H9 (cell line): Measurements from ENCODE around the gene PROKR1. TPM values are rescaled to one million over a fixed set of nuclear protein-coding genes. Genes with fewer than 3 reads are reported as not detected.

ENCODE experiments used
- DNase-seq: peaks from one replicate; pipeline ENCODE4 v3.0.0-alpha.2; 2017
- H2AFZ ChIP-seq: one replicate; pipeline ENCODE4 v1.6.1; 2013; ENCODE audit warnings: mild to moderate bottlenecking, low read length, control low read depth, moderate library complexity
- H2AK5ac ChIP-seq: 2 replicates; pipeline ENCODE4 v1.6.1; 2013; ENCODE audit warnings: low read length, control low read depth, mixed read lengths; ENCODE audit not compliant: insufficient read length
- H2BK120ac ChIP-seq: one replicate; pipeline ENCODE4 v1.6.1; 2013; ENCODE audit warnings: low read depth, mild to moderate bottlenecking, low read length, control low read depth, inconsistent platforms; ENCODE audit not compliant: poor library complexity, severe bottlenecking
- H2BK12ac ChIP-seq: 2 replicates; pipeline ENCODE4 v1.6.1; 2013; ENCODE audit warnings: low read length, control low read depth, mixed read lengths, low read depth; ENCODE audit not compliant: insufficient read length
- H2BK15ac ChIP-seq: 2 replicates; pipeline ENCODE4 v1.6.1; 2013; ENCODE audit warnings: low read depth, low read length, control low read depth
- H2BK20ac ChIP-seq: one replicate; pipeline ENCODE4 v1.6.1; 2013; ENCODE audit warnings: low read depth, mild to moderate bottlenecking, low read length, control low read depth, inconsistent platforms; ENCODE audit not compliant: poor library complexity, severe bottlenecking
- H2BK5ac ChIP-seq: 2 replicates; pipeline ENCODE4 v1.6.1; 2013; ENCODE audit warnings: low read length, control low read depth, mixed read lengths; ENCODE audit not compliant: insufficient read length
- H3K14ac ChIP-seq: 2 replicates; pipeline ENCODE4 v1.6.1; 2013; ENCODE audit warnings: low read length, control low read depth; ENCODE audit not compliant: insufficient read depth
- H3K18ac ChIP-seq: 2 replicates; pipeline ENCODE4 v1.6.1; 2013; ENCODE audit warnings: low read depth, mild to moderate bottlenecking, mixed read lengths, low read length, control low read depth; ENCODE audit not compliant: insufficient read length
- H3K23ac ChIP-seq: 2 replicates; pipeline ENCODE4 v1.6.1; 2013; ENCODE audit warnings: low read length, control low read depth, mixed read lengths, low read depth; ENCODE audit not compliant: insufficient read length
- H3K23me2 ChIP-seq: 2 replicates; pipeline ENCODE4 v1.6.1; 2013; ENCODE audit warnings: low read depth, mild to moderate bottlenecking, mixed read lengths, low read length, control low read depth; ENCODE audit not compliant: insufficient read length, poor library complexity, severe bottlenecking
- H3K27ac ChIP-seq: 2 replicates; pipeline ENCODE4 v1.5.1; 2013; ENCODE audit warnings: low read length, control low read depth, mixed read lengths, low read depth; ENCODE audit not compliant: insufficient read length
- H3K27me3 ChIP-seq: 2 replicates; pipeline ENCODE4 v1.6.1; 2013; ENCODE audit warnings: low read length, control low read depth, inconsistent platforms; ENCODE audit not compliant: insufficient read depth
- H3K4ac ChIP-seq: 2 replicates; pipeline ENCODE4 v1.6.1; 2013; ENCODE audit warnings: low read depth, mild to moderate bottlenecking, control low read depth, inconsistent platforms, low read length, moderate library complexity
- H3K4me1 ChIP-seq: 2 replicates; pipeline ENCODE4 v1.6.1; 2013; ENCODE audit warnings: low read length, control low read depth, inconsistent platforms; ENCODE audit not compliant: insufficient read depth
- H3K4me2 ChIP-seq: 2 replicates; pipeline ENCODE4 v1.6.1; 2013; ENCODE audit warnings: low read length, control low read depth, mixed read lengths; ENCODE audit not compliant: insufficient read length, insufficient read depth
- H3K56ac ChIP-seq: 2 replicates; pipeline ENCODE4 v1.6.1; 2013; ENCODE audit warnings: low read depth, mild to moderate bottlenecking, mixed read lengths, low read length, control low read depth; ENCODE audit not compliant: insufficient read length
- H3K79me1 ChIP-seq: 2 replicates; pipeline ENCODE4 v1.6.1; 2013; ENCODE audit warnings: low read depth, mild to moderate bottlenecking, moderate library complexity, low read length, control low read depth, inconsistent platforms; ENCODE audit not compliant: insufficient read depth, poor library complexity, severe bottlenecking
- H3K79me2 ChIP-seq: 2 replicates; pipeline ENCODE4 v1.6.1; 2013; ENCODE audit warnings: low read length, control low read depth, inconsistent platforms; ENCODE audit not compliant: insufficient read depth
- H3K9ac ChIP-seq: 2 replicates; pipeline ENCODE4 v1.6.1; 2013; ENCODE audit warnings: low read length, control low read depth, mixed read lengths; ENCODE audit not compliant: insufficient read length; ENCODE audit errors: extremely low read depth
- H3K9me3 ChIP-seq: one replicate; pipeline ENCODE4 v1.6.1; 2013; ENCODE audit warnings: low read depth, low read length, inconsistent platforms; ENCODE audit not compliant: control insufficient read depth
- H3T11ph ChIP-seq: one replicate; pipeline ENCODE4 v1.6.1; 2013; ENCODE audit warnings: mild to moderate bottlenecking, low read length, control low read depth, inconsistent platforms
- H4K20me1 ChIP-seq: one replicate; pipeline ENCODE4 v1.6.1; 2013; ENCODE audit not compliant: control insufficient read depth, insufficient read length, insufficient read depth
- H4K5ac ChIP-seq: 2 replicates; pipeline ENCODE4 v1.6.1; 2013; ENCODE audit warnings: low read depth, mild to moderate bottlenecking, mixed read lengths, low read length, control low read depth; ENCODE audit not compliant: insufficient read length
- H4K8ac ChIP-seq: replicated peaks from 2 replicates; pipeline ENCODE4 v1.6.1; 2013; ENCODE audit warnings: low read length, control low read depth, mixed read lengths, low read depth; ENCODE audit not compliant: insufficient read length
- H4K91ac ChIP-seq: 2 replicates; pipeline ENCODE4 v1.6.1; 2013; ENCODE audit warnings: low read depth, mild to moderate bottlenecking, moderate library complexity, mixed read lengths, low read length, control low read depth; ENCODE audit not compliant: insufficient read length
- H3K27ac Mint-ChIP-seq, 3 experiments: 2 replicates in 2 of 3; 3 replicates in 1 of 3; pipeline ENCODE4 v1.8.0; 2020 to 2021; ENCODE audit warnings: mixed read lengths in 3 of 3, mild to moderate bottlenecking in 1 of 3, moderate library complexity in 1 of 3
- H3K27me3 Mint-ChIP-seq: 2 replicates; pipeline ENCODE4 v1.8.0; 2021; ENCODE audit warnings: low read depth, mild to moderate bottlenecking, moderate library complexity, mixed read lengths
- H3K36me3 Mint-ChIP-seq, 3 experiments: 2 replicates in 2 of 3; 3 replicates in 1 of 3; pipeline ENCODE4 v1.8.0; 2020 to 2021; ENCODE audit warnings: low read depth in 3 of 3, mixed read lengths in 3 of 3; ENCODE audit not compliant: insufficient read depth in 1 of 3
- H3K4me1 Mint-ChIP-seq, 2 experiments: 2 replicates each; pipeline ENCODE4 v1.8.0; 2020; ENCODE audit warnings: mixed read lengths in 2 of 2
- H3K4me3 Mint-ChIP-seq, 2 experiments: 2 replicates in 1 of 2; 3 replicates in 1 of 2; pipeline ENCODE4 v1.8.0; 2020 to 2021; ENCODE audit warnings: mild to moderate bottlenecking in 2 of 2, mixed read lengths in 2 of 2, moderate library complexity in 1 of 2
- H3K9me3 Mint-ChIP-seq, 2 experiments: 2 replicates in 1 of 2; 3 replicates in 1 of 2; pipeline ENCODE4 v1.8.0; 2020; ENCODE audit warnings: mild to moderate bottlenecking in 2 of 2, mixed read lengths in 2 of 2, moderate library complexity in 1 of 2
- CTCF ChIP-seq: fragments of 200-600 bp; sonication (generic); conservative IDR thresholded peaks from 3 replicates; pipeline ENCODE4 v1.8.0; 2021; ENCODE audit warnings: antibody characterized with exemption, mild to moderate bottlenecking
- WGBS: extraction: QIAGEN DNeasy Blood & Tissue Kit; methylation state at CpG from one replicate; pipeline ENCODE4 v1.1.7; 2013; ENCODE audit warnings: missing lambda C conversion rate, low lambda C conversion rate, mixed read lengths; ENCODE audit not compliant: insufficient read length; ENCODE audit errors: extremely low coverage; 5-methylcytosine and 5-hydroxymethylcytosine counted together
- total RNA-seq: library from RNA; stranded (reverse); gene quantifications from 2 replicates; pipeline ENCODE4 v1.2.1, GENCODE V29; 2021

Gene PROKR1
- total RNA-seq, 1 experiment from 2014 or later: 1.5 TPM

GRCh38 chr2:68698567-68699377 is 55.4 kb downstream of the PROKR1 start:
- Mint-ChIP-seq H3K27me3 (no peaks in the 10 kb centered on the region; the same call in 1 of the 2 replicates), H3K9me3 (peaks cover 26 to 38% of the 10 kb centered on the region in 2 experiments), H3K27ac (no peak overlapping the region), H3K4me3 (no peak overlapping the region), H3K36me3 (peaks cover 26 to 47% (median 36%) of the 10 kb centered on the region in 3 experiments), H3K4me1 (peaks cover 19 to 28% of the 10 kb centered on the region in 2 experiments)
- Histone ChIP-seq H4K91ac (no peak overlapping the region), H3T11ph (no peak overlapping the region), H4K20me1 (no peaks in the 10 kb centered on the region), H2BK12ac (no peak overlapping the region), H3K9ac (no peak overlapping the region), H3K18ac (no peak overlapping the region), H3K9me3 (peaks cover 5% of the 10 kb centered on the region), H3K4me1 (no peaks in the 10 kb centered on the region; the same call in 1 of the 2 replicates), H2BK120ac (no peak overlapping the region), H2BK15ac (no peak overlapping the region), H3K23me2 (no peaks in the 10 kb centered on the region), H3K4ac (no peak overlapping the region), H4K5ac (no peak overlapping the region), H2BK20ac (no peak overlapping the region), H3K23ac (no peak overlapping the region), H2AFZ (no peak overlapping the region), H3K79me2 (no peaks in the 10 kb centered on the region), H3K14ac (no peak overlapping the region), H3K27ac (no peak overlapping the region), H3K27me3 (no peaks in the 10 kb centered on the region), H3K56ac (no peak overlapping the region), H3K79me1 (no peaks in the 10 kb centered on the region), H2AK5ac (no peak overlapping the region), H4K8ac (no peak overlapping the region), H2BK5ac (no peak overlapping the region), H3K4me2 (no peak overlapping the region)
- no CpG with 5 or more reads among the region's 4 CpGs for WGBS
- DNase-seq: no peak
- TF ChIP-seq CTCF: no peak
